HG03095 (cell line): Measurements from ENCODE around the gene TEX36.
"Not testable (repeated sequence)": the region's sequence is repeated elsewhere in the genome, so short reads cannot be mapped to it uniquely, and the experiment has no call there.

Experiments used
- ATAC-seq: cut with Tn5 transposase; IDR thresholded peaks from one replicate; pipeline ENCODE4 v1.9.1; 2021; ENCODE audit warnings: moderate library complexity; ENCODE audit not compliant: unreplicated experiment

TEX36 gene

DNA sequence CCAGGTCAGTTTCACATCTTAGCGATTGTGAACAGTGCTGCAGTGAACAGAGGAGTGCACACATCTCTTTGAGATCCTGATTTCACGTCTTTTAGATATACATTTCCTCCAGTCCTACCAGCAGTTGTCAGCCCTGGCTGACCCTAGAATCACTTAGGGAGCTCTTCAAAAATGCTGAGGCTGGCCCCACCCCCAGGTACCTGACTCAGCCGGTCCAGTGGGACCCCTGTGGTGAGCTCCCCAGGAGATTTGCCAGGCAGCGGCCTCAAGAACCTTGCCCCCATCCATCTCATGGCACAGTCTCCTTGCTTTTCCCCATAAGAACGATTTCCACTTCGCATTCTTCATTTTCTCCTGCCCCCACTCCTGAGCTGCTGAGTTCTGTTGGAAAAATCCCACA lies 45.5 kb downstream of the TEX36 start:
- no peak for ATAC-seq

DNA sequence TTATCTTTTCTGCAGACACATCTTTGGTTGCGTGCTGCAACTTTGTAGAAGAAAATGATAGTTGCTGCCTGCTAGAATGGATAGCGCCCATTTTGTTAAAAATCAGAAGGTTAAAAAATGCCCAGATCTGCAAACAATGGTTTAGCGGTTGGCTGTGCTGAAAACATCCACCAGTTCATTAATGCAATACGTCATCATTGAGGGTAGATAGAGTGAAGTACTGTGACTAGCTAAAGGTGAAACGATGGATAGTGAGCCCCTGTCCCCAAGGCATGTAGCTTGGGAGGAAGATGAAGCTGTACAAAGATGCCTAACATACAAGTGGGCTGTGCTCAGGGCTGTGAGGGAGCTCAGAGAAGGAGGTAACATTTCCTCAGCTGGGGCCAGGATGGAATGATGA lies 48.4 kb downstream of the TEX36 start:
- no peak for ATAC-seq

DNA sequence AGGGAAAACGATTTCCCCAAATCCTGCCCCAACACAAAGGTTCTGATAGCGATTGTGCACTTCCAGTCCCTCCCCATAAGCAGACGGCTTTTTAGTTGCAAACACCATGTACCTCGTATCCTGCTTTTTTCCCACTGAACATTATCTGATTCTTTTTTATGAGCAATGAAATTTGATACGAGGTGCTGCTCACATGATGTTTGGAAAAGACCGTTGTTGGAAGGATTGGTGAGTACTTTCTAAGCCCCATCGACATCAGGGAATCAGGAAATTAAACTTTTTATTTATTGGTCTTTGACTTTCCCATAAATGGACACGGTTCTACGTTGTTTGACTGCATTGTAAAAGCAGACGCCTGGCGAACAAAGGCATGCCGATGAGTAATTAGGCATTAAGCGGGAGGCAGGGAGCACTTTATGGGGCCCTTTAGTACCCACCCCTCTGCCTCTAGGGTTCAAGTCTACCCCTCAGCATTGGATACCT lies 49.4 kb downstream of the TEX36 start:
- no peak for ATAC-seq

DNA sequence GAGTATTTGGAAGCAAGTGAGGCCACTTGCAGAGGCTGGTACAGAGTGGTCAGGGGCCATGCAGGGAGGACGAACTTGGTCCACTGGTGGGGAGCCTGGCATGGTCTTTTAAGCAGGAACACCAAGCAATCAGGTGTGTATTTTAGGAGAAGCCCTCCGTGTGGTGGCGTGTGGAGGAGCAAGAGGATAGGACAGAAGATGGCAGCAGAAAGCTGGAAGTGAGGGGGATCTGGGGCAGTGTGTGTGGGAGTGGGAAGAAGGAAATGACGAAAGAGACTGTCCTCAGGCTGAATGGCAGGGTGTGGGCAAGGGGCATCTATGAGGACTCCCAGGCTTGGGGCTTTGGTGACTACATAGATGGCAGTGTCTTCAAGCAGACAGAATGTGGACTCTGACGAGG lies 51.2 kb downstream of the TEX36 start:
- no peak for ATAC-seq

DNA sequence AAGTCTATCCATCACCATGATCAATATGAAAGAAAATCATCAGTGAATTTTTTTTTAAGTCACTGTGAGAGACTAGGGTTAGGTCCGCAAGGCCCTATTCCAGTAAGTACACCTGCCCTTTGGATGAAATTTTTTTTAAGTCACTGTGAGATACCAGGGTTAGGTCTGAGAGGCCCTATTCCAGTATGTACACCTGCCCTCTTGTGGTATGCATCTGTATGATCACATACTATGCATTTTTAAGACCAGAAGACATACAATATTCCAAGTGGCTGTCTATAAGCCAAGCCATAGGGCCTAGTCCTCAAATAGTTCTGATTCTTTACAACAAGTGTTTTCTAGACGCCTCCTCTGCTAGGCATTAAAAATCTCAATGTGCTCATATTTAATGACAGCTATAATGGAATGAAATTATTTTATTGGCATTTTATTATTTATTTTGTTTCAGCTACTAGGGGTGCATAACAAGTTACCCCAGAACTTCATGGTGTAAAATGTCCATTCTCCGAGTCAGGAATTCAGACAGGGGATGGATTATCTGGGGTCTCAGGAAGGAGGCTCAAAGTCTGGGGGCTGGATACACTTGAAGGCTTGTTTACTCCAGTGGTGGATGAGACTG lies 53.1 kb downstream of the TEX36 start:
- no peak for ATAC-seq

DNA sequence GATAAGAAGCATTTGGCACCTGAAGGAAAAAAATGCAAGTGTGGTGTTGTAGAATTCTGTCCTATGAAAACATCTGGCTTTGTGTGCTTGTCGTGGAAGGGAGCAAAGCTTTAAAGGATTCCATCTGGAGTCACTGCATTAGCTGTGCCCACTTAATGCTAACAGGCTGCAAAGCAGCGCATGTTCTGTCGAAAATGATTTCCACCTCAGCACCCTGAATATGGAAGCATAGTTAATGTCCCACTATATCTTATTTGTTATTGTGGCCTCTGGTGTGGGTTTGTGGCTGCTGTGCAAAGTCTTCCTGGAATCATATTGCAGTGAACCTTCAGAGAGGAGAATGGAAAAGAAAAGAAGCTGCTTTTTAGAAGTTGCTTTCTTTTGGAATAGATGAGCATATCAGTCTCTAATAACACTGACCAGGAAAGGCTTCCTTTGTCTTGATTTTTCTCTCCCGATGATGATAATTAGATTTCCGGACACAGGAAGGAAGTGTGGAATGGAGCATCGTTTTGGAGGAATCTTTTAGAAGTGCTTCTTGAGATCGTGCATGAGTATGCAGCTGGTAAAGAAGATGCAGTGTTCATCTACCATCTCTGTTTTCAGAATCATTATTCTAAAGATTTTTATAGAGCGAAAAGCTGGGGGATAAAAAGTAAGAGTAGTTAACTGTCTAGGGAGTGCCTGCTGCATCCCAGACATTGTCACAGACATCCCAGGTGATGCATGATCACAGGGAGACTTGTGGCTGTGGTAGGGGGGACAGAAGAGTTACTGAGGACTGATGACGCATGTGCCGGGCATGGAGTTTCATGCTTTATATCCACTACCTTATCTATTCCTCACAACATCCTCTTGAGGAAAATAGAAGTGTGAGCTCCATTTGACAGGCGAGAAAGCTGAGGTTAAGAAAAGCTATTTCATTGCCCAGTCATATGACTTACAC lies 54.6 kb downstream of the TEX36 start:
- ATAC-seq = no peak

DNA sequence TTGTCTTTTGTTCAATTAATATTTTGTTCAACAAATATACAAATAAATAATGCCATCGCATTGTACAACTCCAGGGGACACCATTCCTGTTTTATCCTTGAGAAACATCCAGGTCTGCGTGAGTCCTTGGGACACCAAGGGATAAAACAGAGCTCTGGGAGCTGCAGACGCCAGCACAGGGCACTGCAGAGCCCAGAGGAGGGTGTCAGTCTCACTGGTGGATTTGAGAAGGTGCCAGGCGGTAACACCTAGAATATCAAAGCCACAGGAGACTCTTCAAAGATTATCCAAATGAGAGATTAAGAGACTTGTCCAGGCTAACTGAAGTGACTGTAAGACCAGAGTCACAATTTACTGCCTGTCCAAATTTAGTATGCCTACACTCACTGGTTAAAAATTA lies 55.3 kb downstream of the TEX36 start:
- no peak for ATAC-seq

DNA sequence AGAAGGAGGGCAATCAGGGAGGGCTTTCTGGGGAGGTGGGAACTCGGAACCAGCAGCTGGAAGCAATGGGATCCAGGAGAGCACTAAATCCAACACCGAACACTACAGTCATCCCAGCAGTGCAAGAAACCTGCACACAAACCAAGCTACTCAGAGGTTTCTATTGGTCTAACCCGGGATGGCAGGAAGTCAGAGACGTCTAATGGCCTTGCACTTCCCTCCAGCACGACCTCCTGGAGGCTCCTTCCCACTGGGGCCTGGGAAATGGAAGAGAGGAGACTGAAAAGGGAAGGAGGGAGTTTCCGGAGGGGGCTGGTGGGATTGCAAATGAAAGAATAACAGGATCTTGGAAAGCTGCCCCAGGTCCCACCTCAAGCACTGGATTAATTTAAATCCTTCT lies 56.3 kb downstream of the TEX36 start:
- no peak for ATAC-seq

DNA sequence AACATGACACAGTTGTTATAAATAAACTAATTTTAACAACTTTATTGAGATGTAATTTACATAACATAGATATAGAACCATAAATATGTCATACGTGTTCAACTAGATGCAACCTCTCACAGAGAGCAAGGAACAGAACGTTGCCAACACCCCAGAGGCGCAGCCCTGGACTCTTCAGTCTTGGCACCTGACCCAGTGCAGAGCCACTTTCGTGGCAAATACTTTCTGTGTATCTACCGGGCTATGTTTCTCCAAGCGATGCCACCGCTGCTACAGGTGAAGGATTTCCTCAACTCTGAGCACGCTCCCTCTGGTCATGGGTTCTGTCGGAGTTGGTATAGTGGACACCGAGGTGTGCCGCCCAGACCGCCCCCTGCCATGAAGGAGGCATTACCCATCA lies 57.4 kb downstream of the TEX36 start:
- no peak for ATAC-seq

DNA sequence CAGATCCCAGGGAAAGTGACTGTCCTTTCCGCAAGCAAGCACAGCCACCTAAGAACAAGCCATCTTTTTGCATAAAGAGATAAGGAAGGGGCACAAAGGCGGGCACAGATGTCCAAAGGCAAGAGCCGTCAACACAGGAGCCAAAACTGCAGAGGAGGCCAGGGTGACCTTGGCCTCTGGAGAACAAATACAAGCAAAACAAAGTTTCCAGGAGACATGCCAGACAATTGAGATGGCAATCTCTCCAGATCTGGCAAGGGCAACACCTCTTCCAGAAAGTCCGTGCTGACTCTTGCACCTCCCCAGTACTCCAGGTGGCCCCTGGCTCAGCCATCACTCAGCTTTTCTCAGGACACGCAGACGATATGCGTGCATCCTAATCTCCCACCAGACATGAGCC lies 58.2 kb downstream of the TEX36 start:
- no peak for ATAC-seq

DNA sequence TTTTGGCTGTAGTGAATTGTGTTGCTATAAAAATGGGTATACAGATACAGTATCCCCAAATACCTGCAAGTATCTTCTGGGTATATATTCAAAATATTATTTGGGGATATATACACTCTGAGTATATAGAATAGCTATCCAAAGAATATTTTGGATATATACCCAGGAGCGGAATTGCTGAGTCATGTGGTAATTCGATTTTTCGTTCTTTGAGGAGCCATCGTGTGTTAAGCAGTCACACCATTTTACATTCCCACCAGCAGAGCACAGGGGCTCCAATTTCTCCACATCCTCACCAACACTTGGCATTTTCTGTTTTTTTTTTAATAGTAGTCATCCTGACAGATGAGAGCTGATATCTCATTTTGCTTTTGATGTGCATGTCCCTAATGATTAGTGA lies 61.9 kb downstream of the TEX36 start:
- ATAC-seq = no peak

DNA sequence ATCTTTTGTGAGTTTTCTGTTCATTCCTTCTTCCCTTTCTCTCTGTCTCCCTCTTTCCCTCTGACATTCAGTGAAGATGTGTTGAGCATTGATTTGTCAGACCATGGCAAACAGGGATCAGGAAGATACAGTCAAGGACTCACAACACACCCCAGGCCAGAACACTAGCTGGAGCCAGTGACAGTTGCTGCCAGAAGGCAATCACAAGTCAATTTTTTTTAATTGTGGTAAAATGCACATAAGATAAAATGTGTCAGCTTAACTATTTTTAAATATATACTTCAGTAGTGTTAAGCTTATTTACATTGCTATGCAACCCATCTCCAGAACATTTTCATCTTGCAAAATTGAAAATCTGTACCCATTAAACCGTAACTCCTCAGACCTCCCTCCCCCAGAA lies 62.6 kb downstream of the TEX36 start:
- no peak for ATAC-seq

DNA sequence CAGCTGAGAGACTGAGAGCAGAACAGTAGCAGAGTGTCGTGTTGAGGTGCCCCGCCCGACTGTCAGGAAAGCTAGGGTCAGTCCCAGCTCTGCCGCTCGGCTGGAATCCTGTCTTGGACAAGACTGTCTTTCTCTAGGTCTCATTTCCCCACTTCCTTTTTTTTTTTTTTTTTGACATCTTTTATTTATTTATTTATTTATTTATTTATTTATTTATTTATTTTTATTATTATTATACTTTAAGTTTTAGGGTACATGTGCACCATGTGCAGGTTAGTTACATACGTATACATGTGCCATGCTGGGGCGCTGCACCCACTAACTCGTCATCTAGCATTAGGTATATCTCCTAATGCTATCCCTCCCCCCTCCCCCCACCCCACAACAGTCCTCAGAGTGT lies 69.9 kb downstream of the TEX36 start:
- not testable (repeated sequence) for ATAC-seq

DNA sequence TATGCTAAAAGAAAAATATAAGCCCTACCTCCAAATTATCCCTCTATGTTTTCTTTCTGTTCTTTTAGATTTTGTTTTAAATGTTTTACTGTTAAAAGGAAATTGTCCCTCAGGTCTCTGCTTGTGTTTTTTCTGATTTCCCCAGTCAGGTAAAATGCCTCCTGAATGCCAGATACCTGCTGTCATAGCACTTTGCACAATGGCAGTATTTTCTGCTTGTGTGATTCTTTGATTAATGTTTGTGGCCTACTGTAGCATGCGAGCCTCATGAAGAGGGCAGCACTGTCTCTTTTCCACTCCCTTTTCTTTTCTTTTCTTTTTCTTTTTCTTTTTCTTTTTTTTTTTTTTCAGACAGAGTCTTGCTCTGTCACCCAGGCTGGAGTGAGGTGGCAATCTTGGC lies 71.2 kb downstream of the TEX36 start:
- no peak for ATAC-seq

DNA sequence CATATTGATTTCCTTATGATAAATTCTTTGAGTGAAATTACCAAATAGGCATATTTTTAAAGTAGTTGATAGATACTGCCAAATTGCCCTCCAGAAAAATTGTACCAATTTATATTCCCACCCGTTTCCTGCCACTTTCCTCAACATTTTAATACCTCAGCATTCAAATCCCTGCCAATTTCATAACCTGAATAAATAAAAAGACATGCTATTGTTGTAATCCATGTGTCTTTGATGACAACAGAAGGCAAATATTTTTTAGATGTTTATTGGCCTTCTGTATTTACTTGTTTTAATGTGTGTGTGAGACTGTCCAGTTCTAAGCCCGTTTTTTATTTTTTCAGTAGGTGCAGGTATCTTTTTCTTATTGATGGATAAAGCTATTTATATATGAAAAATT lies 71.7 kb downstream of the TEX36 start:
- ATAC-seq = no peak

DNA sequence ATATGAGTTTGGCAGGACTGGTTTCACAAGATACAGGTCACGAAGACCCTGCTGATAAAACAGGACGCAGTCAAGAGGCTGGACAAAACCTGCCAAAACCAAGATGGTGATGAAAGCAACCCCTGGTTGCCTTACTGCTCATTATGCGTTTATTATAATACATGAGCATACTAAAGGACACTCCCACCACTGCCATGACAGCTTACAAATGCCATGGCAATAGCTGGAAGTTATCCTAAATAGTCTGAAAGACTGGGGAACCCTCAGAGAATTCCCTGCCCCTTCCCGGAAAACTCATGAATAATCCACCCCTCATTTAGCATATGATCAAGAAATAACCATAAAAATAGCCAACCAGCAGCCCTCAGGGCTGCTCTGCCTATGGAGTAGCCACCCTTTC lies 73.1 kb downstream of the TEX36 start:
- ATAC-seq = no peak

DNA sequence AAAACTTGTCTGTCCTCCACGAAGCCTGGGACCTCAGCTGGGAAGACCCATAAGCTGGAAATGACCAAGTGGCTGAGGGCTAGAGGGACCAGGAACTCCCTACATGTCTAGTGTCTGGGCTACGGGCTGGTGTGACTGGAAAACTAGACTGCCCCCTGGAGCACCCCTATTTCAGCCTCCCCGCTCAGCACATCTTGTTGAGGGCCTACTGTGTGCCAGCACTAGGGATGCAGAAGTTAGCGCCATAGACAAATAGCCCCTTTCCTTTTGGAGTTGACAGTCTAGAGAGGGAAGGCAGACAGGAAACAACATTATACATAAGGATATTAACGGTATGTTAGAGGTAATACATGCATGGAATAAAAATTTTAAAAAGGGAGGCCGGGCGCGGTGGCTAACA lies 74.5 kb downstream of the TEX36 start:
- no peak for ATAC-seq

DNA sequence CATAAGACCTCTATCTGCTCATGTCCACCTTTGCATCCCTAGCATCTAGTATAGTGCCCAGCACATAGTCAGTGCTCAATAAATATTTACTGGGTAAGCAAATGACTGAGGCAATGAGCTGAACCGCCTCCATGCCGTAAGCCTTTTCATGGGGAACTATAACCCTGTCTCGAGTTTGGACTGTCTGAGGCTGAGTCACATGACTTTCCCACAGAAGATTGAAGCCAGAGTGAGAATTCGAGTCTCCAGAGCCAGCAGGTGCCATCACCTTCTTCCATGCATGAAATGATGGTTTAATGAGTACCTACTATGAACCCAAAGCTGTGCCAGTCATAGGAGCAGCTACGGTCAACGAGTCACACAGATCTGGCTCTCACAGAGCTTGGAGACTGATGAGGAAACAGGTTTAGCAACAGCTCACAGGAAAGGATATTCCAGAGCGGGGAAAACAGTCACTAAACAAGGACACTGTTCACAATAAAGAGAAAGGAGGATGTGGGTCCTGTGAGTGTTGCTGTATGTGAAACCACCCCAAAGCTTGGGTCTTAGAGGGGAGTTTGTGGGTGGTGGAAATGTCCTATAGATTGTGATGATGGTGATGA lies 75.2 kb downstream of the TEX36 start:
- ATAC-seq = no peak

DNA sequence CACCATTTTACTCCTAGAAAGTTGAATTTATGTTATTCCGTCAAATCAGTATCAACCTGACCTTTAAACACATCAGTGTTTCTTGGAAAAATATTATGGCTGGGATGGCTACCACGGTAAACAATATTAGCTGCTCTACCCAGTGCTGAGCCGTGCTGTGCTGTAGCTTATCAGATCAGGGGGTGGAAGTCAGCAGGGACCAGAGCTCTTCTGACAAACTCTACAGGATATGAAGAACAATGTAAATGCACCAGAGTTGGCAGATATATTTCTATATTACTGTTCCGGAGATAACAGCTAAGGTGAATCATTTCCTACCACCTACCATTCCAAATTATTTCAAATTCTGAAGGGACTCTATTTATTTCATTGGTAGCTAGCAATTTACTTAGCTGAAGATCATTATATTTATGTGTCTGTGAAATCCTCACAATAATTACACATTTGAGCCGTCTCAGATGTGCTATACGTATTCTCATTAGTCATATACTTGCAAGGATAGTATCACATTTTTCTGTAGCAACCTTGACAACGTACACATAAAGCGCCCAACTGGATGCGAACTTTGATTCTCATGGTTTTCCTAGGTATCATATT lies 76.5 kb downstream of the TEX36 start:
- ATAC-seq = no peak
